SU-DHL-6 (cell line): ENCODE data around the gene CCDC27.
"Not testable (repeated sequence)": the region's sequence is repeated elsewhere in the genome, so short reads cannot be mapped to it uniquely, and the experiment has no call there.

Experiments
- EZH2phosphoT487 ChIP-seq: fragments of 200-600 bp; sonication (generic), shearing (Covaris generic); conservative IDR thresholded peaks from 2 replicates; pipeline ENCODE4 v1.6.1; 2018; ENCODE audit warnings: mild to moderate bottlenecking, antibody characterized with exemption, low read length, moderate library complexity, mixed read lengths
- TF ChIP-seq, protein P1 (sequence below): fragments of 200-600 bp; sonication (generic); IDR thresholded peaks from one replicate; pipeline ENCODE4 v1.5.1; 2017; ENCODE audit warnings: antibody characterized with exemption, mild to moderate bottlenecking, low read length, moderate library complexity; ENCODE audit not compliant: insufficient read depth, poor library complexity, severe bottlenecking

DNA sequence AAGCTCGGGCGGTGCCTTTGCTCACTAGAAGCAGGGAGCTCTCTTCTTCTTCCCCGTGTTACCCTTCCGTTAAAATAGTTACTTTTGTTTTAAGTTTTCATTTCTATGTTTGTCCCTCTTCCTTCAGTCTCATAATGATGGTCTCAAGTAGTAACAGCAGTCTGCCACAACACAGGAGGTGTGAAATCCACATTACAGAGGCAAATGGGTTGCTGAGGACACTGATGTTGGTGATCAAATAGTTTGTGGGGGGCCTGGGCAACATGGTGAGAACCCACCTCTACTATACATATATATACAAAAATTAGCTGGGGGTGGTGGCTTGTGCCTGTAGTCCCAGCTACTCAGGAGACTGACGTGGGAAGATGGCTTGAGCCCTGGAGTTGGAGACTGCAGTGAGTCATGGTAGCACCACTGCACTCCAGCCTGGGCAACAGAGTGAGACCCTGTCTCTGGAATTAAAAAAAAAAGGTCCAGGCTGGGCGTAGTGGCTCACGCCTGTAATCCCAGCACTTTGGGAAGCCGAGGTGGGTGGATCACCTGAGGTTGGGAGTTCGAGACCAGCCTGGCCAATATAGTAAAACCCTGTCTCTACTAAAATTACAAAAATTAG, 58.0 kb downstream of the CCDC27 start:
- TF ChIP-seq, protein P1, sequence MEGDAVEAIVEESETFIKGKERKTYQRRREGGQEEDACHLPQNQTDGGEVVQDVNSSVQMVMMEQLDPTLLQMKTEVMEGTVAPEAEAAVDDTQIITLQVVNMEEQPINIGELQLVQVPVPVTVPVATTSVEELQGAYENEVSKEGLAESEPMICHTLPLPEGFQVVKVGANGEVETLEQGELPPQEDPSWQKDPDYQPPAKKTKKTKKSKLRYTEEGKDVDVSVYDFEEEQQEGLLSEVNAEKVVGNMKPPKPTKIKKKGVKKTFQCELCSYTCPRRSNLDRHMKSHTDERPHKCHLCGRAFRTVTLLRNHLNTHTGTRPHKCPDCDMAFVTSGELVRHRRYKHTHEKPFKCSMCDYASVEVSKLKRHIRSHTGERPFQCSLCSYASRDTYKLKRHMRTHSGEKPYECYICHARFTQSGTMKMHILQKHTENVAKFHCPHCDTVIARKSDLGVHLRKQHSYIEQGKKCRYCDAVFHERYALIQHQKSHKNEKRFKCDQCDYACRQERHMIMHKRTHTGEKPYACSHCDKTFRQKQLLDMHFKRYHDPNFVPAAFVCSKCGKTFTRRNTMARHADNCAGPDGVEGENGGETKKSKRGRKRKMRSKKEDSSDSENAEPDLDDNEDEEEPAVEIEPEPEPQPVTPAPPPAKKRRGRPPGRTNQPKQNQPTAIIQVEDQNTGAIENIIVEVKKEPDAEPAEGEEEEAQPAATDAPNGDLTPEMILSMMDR, result not testable (repeated sequence)
- TF ChIP-seq EZH2phosphoT487, result not testable (repeated sequence)
